ENCODE data around the gene ATOSB. TPM values are rescaled to one million over a fixed set of nuclear protein-coding genes. Genes with fewer than 3 reads are reported as not detected.
"Not testable (repeated sequence)": the region's sequence is repeated elsewhere in the genome, so short reads cannot be mapped to it uniquely, and the experiment has no call there.

Gene ATOSB
- total RNA-seq, 2 donors from 2014 or later, result 2.3 to 6.6 TPM

GRCh38 chr9:35161713-35162604 is 46.3 kb upstream of the ATOSB start, which contains the start of gene UNC13B:
UNC13B (plus strand) TSS chr9:35162009; CDS start chr9:35162284, 275 bp downstream.
- peak; percentile 95 to 98 (median 97) for TF ChIP-seq POLR2A (IDR thresholded peaks at IDR 0.05)
- TF ChIP-seq, protein P1, sequence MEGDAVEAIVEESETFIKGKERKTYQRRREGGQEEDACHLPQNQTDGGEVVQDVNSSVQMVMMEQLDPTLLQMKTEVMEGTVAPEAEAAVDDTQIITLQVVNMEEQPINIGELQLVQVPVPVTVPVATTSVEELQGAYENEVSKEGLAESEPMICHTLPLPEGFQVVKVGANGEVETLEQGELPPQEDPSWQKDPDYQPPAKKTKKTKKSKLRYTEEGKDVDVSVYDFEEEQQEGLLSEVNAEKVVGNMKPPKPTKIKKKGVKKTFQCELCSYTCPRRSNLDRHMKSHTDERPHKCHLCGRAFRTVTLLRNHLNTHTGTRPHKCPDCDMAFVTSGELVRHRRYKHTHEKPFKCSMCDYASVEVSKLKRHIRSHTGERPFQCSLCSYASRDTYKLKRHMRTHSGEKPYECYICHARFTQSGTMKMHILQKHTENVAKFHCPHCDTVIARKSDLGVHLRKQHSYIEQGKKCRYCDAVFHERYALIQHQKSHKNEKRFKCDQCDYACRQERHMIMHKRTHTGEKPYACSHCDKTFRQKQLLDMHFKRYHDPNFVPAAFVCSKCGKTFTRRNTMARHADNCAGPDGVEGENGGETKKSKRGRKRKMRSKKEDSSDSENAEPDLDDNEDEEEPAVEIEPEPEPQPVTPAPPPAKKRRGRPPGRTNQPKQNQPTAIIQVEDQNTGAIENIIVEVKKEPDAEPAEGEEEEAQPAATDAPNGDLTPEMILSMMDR (IDR thresholded peaks at IDR 0.05), result peak in 5 of 7 experiments; percentile 8 to 39 (median 23)
- peak; percentile 98 for ATAC-seq
- peak within 1 kb of the TSS; percentile 91 to 98 (median 94) for H3K27ac ChIP-seq
- H3K4me3 ChIP-seq, result peak within 1 kb of the TSS; percentile 54 to 80
- no peaks in the 10 kb centered on the region for H3K27me3 ChIP-seq
- no peaks in the 10 kb centered on the region for H3K36me3 ChIP-seq (replicated peaks in 1 of 2; ENCODE audit: insufficient read depth in 1 of 2, low read depth in 2 of 2)
- intact Hi-C loops (cut with DNase I), result no loop called here
- no peaks in the 10 kb centered on the region for H3K9me3 ChIP-seq
- peaks cover 23% of the 10 kb centered on the region for H3K4me1 ChIP-seq
- peak; percentile 97 to 98 (median 97) for DNase-seq
- 0 to 1% methylated on average over 29 to 66 of the region's 70 CpGs for WGBS, 2 donors

DNA sequence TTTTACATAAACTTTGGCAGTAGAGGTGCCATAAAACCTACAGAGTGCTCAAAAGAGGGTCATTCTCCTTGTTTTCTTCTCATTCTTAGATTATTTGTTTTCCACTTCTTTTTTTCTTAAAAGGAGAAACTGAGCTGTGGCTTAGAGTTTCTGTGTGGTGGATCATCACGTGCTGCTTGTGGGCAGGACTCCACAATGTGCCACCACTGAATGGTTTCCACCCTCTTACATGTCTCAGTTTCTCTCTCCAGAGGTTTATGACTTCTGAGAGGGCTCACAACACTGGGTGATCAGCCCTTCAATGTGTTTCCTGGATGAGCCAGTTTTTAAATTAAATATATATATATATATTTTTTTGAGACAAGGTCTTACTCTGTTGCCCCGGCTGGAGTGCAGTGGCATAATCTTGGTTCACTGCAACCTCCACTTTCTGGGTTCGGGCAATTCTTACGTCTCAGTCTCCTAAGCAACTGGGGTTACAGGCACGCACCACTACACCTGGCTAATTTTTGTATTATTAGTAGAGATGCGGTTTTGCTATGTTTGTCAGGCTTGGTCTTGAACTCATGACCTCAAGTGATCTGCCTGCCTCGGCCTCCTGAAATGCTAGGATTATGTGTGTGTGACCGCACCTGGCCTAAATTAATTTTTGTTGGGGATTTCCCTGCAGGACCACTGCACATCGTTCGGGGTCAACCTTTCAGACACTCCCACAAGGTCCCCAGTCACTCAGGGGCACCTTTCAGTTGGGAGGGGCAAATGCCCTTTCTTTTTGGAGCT is 43.0 kb upstream of the ATOSB start:
- Histone ChIP-seq H3K4me3 (no peak overlapping the region), H3K4me1 (peaks cover 9% of the 10 kb centered on the region), H3K36me3 (replicated peaks in 1 of 2; ENCODE audit: insufficient read depth in 1 of 2, low read depth in 2 of 2) (no peaks in the 10 kb centered on the region), H3K27me3 (no peaks in the 10 kb centered on the region), H3K27ac (no peak overlapping the region), H3K9me3 (no peaks in the 10 kb centered on the region)
- no peak for DNase-seq
- intact Hi-C loops (cut with DNase I), result no loop called here
- 86 to 89% methylated on average over 10 of the region's 10 CpGs for WGBS, 2 donors
- ATAC-seq, result no peak
- TF ChIP-seq POLR2A (IDR thresholded peaks at IDR 0.05), result no peak
- TF ChIP-seq, protein P1 (IDR thresholded peaks at IDR 0.05), result no peak

DNA sequence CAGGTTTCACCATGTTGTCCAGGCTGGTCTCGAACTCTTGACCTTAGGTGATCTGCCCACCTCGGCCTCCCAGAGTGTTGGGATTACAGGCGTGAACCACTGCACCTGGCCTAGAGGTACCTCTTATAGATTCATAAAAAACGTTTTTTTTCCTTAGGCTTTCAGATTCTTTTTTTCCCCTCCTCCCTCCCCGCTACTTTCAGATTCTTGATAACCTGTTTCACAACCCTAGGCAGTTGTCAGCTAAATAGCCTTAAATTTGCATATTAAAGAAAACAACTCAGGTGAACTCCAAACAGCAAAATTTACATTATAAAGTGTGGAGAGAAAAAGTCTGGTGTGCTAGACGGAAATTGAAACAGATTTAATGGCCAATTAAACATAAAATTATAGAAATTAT is 42.2 kb upstream of the ATOSB start:
- H3K4me1 ChIP-seq; DNase-seq; H3K27me3 ChIP-seq; ATAC-seq; H3K4me3 ChIP-seq; H3K36me3 ChIP-seq (replicated peaks in 1 of 2; ENCODE audit: insufficient read depth in 1 of 2, low read depth in 2 of 2); H3K27ac ChIP-seq; intact Hi-C loops (cut with DNase I); H3K9me3 ChIP-seq: not testable (repeated sequence)
- WGBS, 2 donors, result 62 to 69% methylated on average over 6 of the region's 6 CpGs

DNA sequence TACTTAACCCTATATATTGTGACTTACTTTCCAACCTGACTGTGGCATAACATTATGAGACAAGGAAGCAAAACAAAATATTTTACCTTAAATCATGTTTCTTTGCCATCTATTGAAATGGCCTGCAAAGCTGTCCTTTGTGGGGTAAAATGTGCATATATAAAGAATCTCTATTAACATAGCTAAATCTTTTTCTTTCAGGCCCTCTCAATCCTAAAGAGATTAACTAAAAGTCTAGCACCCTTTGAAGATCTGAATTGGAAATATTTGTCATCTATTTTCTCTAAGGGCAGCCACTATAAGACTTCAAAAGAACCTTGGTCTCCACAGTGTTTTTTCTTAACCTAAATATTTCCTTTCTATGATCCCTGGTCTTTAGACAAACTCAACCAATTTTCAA is 41.1 kb upstream of the ATOSB start:
- no peaks in the 10 kb centered on the region for H3K9me3 ChIP-seq
- H3K4me3 ChIP-seq, result no peak overlapping the region
- H3K4me1 ChIP-seq, result no peaks in the 10 kb centered on the region
- no peaks in the 10 kb centered on the region for H3K27me3 ChIP-seq
- H3K27ac ChIP-seq, result no peak overlapping the region
- DNase-seq, result no peak
- no peak for ATAC-seq
- intact Hi-C loops (cut with DNase I), result no loop called here
- TF ChIP-seq, protein P1 (IDR thresholded peaks at IDR 0.05), result no peak
- TF ChIP-seq POLR2A (IDR thresholded peaks at IDR 0.05), result no peak
- no peaks in the 10 kb centered on the region for H3K36me3 ChIP-seq (replicated peaks in 1 of 2; ENCODE audit: insufficient read depth in 1 of 2, low read depth in 2 of 2)

- no peak overlapping the region for H3K27ac ChIP-seq
- H3K9me3 ChIP-seq, result peaks cover 0 to 5% (median 0%) of the 10 kb centered on the region in 3 donors
- H3K36me3 ChIP-seq (replicated peaks in 1 of 2; ENCODE audit: insufficient read depth in 1 of 2, low read depth in 2 of 2), result no peaks in the 10 kb centered on the region
- H3K4me1 ChIP-seq, result no peaks in the 10 kb centered on the region
- no peak overlapping the region for H3K4me3 ChIP-seq
- ATAC-seq, result no peak
- WGBS, 2 donors, result 70 to 72% methylated on average over 9 of the region's 9 CpGs
- intact Hi-C loops (cut with DNase I), result no loop called here
- no peaks in the 10 kb centered on the region for H3K27me3 ChIP-seq
- TF ChIP-seq, protein P1 (IDR thresholded peaks at IDR 0.05), result no peak
- TF ChIP-seq POLR2A (IDR thresholded peaks at IDR 0.05), result no peak
- no peak for DNase-seq
Observed at GRCh38 chr9:35152926-35153325, 37.3 kb upstream of the ATOSB start.

- H3K27me3 ChIP-seq; H3K36me3 ChIP-seq (replicated peaks in 1 of 2; ENCODE audit: insufficient read depth in 1 of 2, low read depth in 2 of 2); intact Hi-C loops (cut with DNase I); DNase-seq; H3K27ac ChIP-seq; ATAC-seq; H3K9me3 ChIP-seq; H3K4me3 ChIP-seq; H3K4me1 ChIP-seq: not testable (repeated sequence)
- WGBS, 2 donors, result 62 to 73% methylated on average over 5 of the region's 5 CpGs
Observed at GRCh38 chr9:35147941-35148563, 32.4 kb upstream of the ATOSB start.
